Common myeloid progenitor, CD34-positive (primary cell): Measurements from ENCODE around the gene MSI2.

Source experiments
- CTCF ChIA-PET: fragments of 350-600 bp; sonication (Branson Sonifier 250); formaldehyde crosslinking; loops from one replicate; lab custom pipeline; 2021; ENCODE audit warnings: antibody characterized with exemption; lab: Charles Lee
- POLR2A ChIA-PET: fragments of 350-600 bp; sonication (Branson Sonifier 250); formaldehyde crosslinking; loops from one replicate; lab custom pipeline; 2021; ENCODE audit warnings: antibody characterized with exemption; lab: Charles Lee
- DNase-seq, 3 donors: peaks; one replicate each; pipeline versions ENCODE4 v3.0.0 to v3.0.0-alpha.2; 2013
- H3K27ac ChIP-seq, 2 experiments: 1 replicate in 1 of 2; 2 replicates in 1 of 2; pipeline ENCODE4 v1.7.0; 2013; ENCODE audit warnings: inconsistent platforms in 2 of 2, low read length in 2 of 2, mild to moderate bottlenecking in 2 of 2, low read depth in 1 of 2, moderate library complexity in 1 of 2; ENCODE audit not compliant: severe bottlenecking in 2 of 2, insufficient read depth in 1 of 2, poor library complexity in 1 of 2
- H3K27me3 ChIP-seq, 5 experiments: replicated peaks in 2 of 5; 1 replicate in 3 of 5; 2 replicates in 2 of 5; pipeline versions ENCODE4 v1.6.1 to v1.7.0; 2013; ENCODE audit warnings: low read length in 4 of 5, mild to moderate bottlenecking in 2 of 5, moderate library complexity in 2 of 5, inconsistent platforms in 1 of 5; ENCODE audit not compliant: insufficient read depth in 5 of 5, control insufficient read depth in 4 of 5
- H3K36me3 ChIP-seq, 4 experiments: 1 replicate in 2 of 4; 2 replicates in 2 of 4; pipeline versions ENCODE4 v1.6.1 to v1.7.0; 2013; ENCODE audit warnings: low read length in 3 of 4, control low read depth in 1 of 4, mild to moderate bottlenecking in 1 of 4; ENCODE audit not compliant: control insufficient read depth in 4 of 4, insufficient read depth in 4 of 4
- H3K4me1 ChIP-seq, 4 experiments: 1 replicate in 3 of 4; 2 replicates in 1 of 4; pipeline versions ENCODE4 v1.6.1 to v1.7.1; 2013; ENCODE audit warnings: low read length in 3 of 4, mild to moderate bottlenecking in 3 of 4, control low read depth in 1 of 4, inconsistent platforms in 1 of 4, moderate library complexity in 1 of 4; ENCODE audit not compliant: control insufficient read depth in 4 of 4, insufficient read depth in 4 of 4; ENCODE audit errors: control extremely low read depth in 1 of 4
- H3K4me3 ChIP-seq, 7 experiments: 1 replicate in 4 of 7; 2 replicates in 3 of 7; pipeline versions ENCODE4 v1.5.1 to v1.7.0; 2013; ENCODE audit warnings: mild to moderate bottlenecking in 7 of 7, low read length in 6 of 7, moderate library complexity in 6 of 7, inconsistent platforms in 2 of 7, low read depth in 2 of 7, control low read depth in 1 of 7; ENCODE audit not compliant: insufficient read depth in 4 of 7, control insufficient read depth in 1 of 7; ENCODE audit errors: extremely low read depth in 1 of 7
- H3K9me3 ChIP-seq, 5 experiments: 1 replicate in 4 of 5; 2 replicates in 1 of 5; pipeline versions ENCODE4 v1.6.1 to v1.7.1; 2013; ENCODE audit warnings: low read length in 4 of 5, mild to moderate bottlenecking in 2 of 5, inconsistent platforms in 1 of 5, low read depth in 1 of 5, moderate library complexity in 1 of 5; ENCODE audit not compliant: control insufficient read depth in 4 of 5, insufficient read depth in 2 of 5; ENCODE audit errors: control extremely low read depth in 1 of 5
- WGBS: methylation state at CpG from one replicate; pipeline ENCODE4 v1.1.5; 2013; ENCODE audit not compliant: insufficient coverage; 5-methylcytosine and 5-hydroxymethylcytosine counted together

The MSI2 gene

GRCh38 chr17:57595426-57595825 is 339.1 kb downstream of the MSI2 start:
- 100% methylated on average over 1 of the region's 4 CpGs for WGBS
- no peak overlapping the region for H3K27ac ChIP-seq
- DNase-seq, result no peak
- H3K4me1 ChIP-seq, result peaks cover 20 to 47% (median 41%) of the 10 kb centered on the region in 4 experiments
- H3K36me3 ChIP-seq, result peaks cover 10 to 59% (median 27%) of the 10 kb centered on the region in 4 experiments
- ChIA-PET CTCF (interaction anchor here (1.4 to 1.8 kb wide), 2 partner anchors 10 to 11 kb away, joined by 3 to 7 read pairs; no protein-coding TSS in a partner anchor), POLR2A (interaction anchor here (0.6 kb wide), 1 partner anchor 210 kb away, joined by 3 read pairs; no protein-coding TSS in a partner anchor)
- H3K27me3 ChIP-seq, result no peaks in the 10 kb centered on the region
- peaks cover 0 to 10% (median 0%) of the 10 kb centered on the region in 5 experiments for H3K9me3 ChIP-seq
- no peak overlapping the region for H3K4me3 ChIP-seq

GRCh38 chr17:57595947-57596695 is 339.8 kb downstream of the MSI2 start:
- H3K4me1 ChIP-seq, result peaks cover 22 to 52% (median 47%) of the 10 kb centered on the region in 4 experiments
- H3K27ac ChIP-seq, result peak overlapping the region in 1 of 2 experiments; percentile 28
- peaks cover 9 to 60% (median 32%) of the 10 kb centered on the region in 4 experiments for H3K36me3 ChIP-seq
- no peak overlapping the region for H3K4me3 ChIP-seq
- H3K9me3 ChIP-seq, result peaks cover 0 to 10% (median 0%) of the 10 kb centered on the region in 5 experiments
- no peak for DNase-seq
- H3K27me3 ChIP-seq, result no peaks in the 10 kb centered on the region
- POLR2A ChIA-PET, result no interaction called here
- CTCF ChIA-PET, result interaction anchor here (1.4 kb wide), 1 partner anchor 10 kb away, joined by 3 read pairs; no protein-coding TSS in a partner anchor
- 59% methylated on average over 27 of the region's 27 CpGs for WGBS

- Histone ChIP-seq H3K4me1 (peaks cover 22 to 54% (median 51%) of the 10 kb centered on the region in 4 experiments), H3K27me3 (no peaks in the 10 kb centered on the region), H3K4me3 (no peak overlapping the region), H3K36me3 (peaks cover 9 to 68% (median 38%) of the 10 kb centered on the region in 4 experiments), H3K27ac (no peak overlapping the region), H3K9me3 (peaks cover 0 to 10% (median 0%) of the 10 kb centered on the region in 5 experiments)
- DNase-seq, result no peak
- POLR2A ChIA-PET, result no interaction called here
- WGBS, result no CpG with 5 or more reads among the region's 5 CpGs
- CTCF ChIA-PET, result interaction anchor here (1.1 to 2.8 kb wide), 5 partner anchors 10 to 237 kb away, joined by 4 to 11 read pairs (median 8); no protein-coding TSS in a partner anchor
These were observed 340.8 kb downstream of the MSI2 start for GRCh38 chr17:57597101-57597500.

GRCh38 chr17:57597531-57598453 is 341.5 kb downstream of the MSI2 start:
- DNase-seq, result peak in 2 of 3 donors; percentile 42 to 44
- POLR2A ChIA-PET, result no interaction called here
- Histone ChIP-seq H3K36me3 (peaks cover 12 to 64% (median 37%) of the 10 kb centered on the region in 4 experiments), H3K4me3 (peak overlapping the region in 1 of 7 experiments; percentile 8), H3K27ac (no peak overlapping the region), H3K4me1 (peaks cover 23 to 59% (median 57%) of the 10 kb centered on the region in 4 experiments), H3K27me3 (no peaks in the 10 kb centered on the region), H3K9me3 (peaks cover 0 to 10% (median 0%) of the 10 kb centered on the region in 5 experiments)
- CTCF ChIA-PET, result interaction anchor here (0.6 to 2.8 kb wide), 13 partner anchors 8 to 326 kb away, joined by 3 to 11 read pairs (median 5); no protein-coding TSS in a partner anchor
- WGBS, result 79% methylated on average over 3 of the region's 8 CpGs

GRCh38 chr17:57599271-57600045 is 343.1 kb downstream of the MSI2 start:
- 61% methylated on average over 7 of the region's 8 CpGs for WGBS
- Histone ChIP-seq H3K9me3 (peaks cover 0 to 10% (median 0%) of the 10 kb centered on the region in 5 experiments), H3K36me3 (peaks cover 10 to 58% (median 31%) of the 10 kb centered on the region in 4 experiments), H3K4me3 (peak overlapping the region in 2 of 7 experiments; percentile 17 to 29), H3K27me3 (no peaks in the 10 kb centered on the region), H3K4me1 (peaks cover 34 to 74% (median 72%) of the 10 kb centered on the region in 4 experiments), H3K27ac (no peak overlapping the region)
- ChIA-PET CTCF (interaction anchor here (1.0 to 2.8 kb wide), 7 partner anchors 14 to 357 kb away, joined by 3 to 11 read pairs (median 3); no protein-coding TSS in a partner anchor), POLR2A (no interaction called here)
- peak; percentile 47 to 82 (median 79) for DNase-seq

- Histone ChIP-seq H3K9me3 (peaks cover 0 to 5% (median 0%) of the 10 kb centered on the region in 5 experiments), H3K36me3 (peaks cover 7 to 53% (median 25%) of the 10 kb centered on the region in 4 experiments), H3K27ac (no peak overlapping the region), H3K27me3 (no peaks in the 10 kb centered on the region), H3K4me1 (peaks cover 37 to 80% (median 73%) of the 10 kb centered on the region in 4 experiments), H3K4me3 (peak overlapping the region in 1 of 7 experiments; percentile 17)
- CTCF ChIA-PET, result interaction anchor here (1.2 to 1.3 kb wide), 3 partner anchors 14 to 357 kb away, joined by 3 to 4 read pairs (median 3); no protein-coding TSS in a partner anchor
- 20% methylated on average over 1 of the region's 1 CpG for WGBS
- peak in 2 of 3 donors; percentile 54 to 55 for DNase-seq
- POLR2A ChIA-PET, result no interaction called here
These were observed 343.8 kb downstream of the MSI2 start for GRCh38 chr17:57600074-57600473.
